Left cardiac atrium (tissue), 2 donors: ENCODE data around the gene ZFP42. TPM values are rescaled to one million over a fixed set of nuclear protein-coding genes. Genes with fewer than 3 reads are reported as not detected.

Source experiments
- total RNA-seq, 2 donors: library from RNA; stranded (reverse); fragmentation: NEBNext Ultra II Directional; extraction: Animal tissue kit (Norgen Biotek cat#: 25700); gene quantifications; one replicate each; pipeline ENCODE4 v1.2.1, GENCODE V29; 2021
- donor health status: DM: no; HTN: yes; CAD: no; lungs with severe emphysema.
- donor health status: DM: yes; HTN: yes; CAD: no.

Gene ZFP42
- total RNA-seq, 2 donors from 2014 or later: not detected

Other genes with a start within 250 kb of the ZFP42 start
- not detected for gene TRIML2, start 113.8 kb downstream of the ZFP42 start, total RNA-seq
- not detected for gene TRIML1, start 143.7 kb downstream of the ZFP42 start, total RNA-seq